C4-2B (cell line): ENCODE results near the gene MYZAP.
A peak's percentile ranks its signal among the peaks of the same experiment; 100 is the strongest.

Experiments
- H3K27ac ChIP-seq: fragments of 450-650 bp; 2 replicates; pipeline ENCODE4 v1.5.1; 2017
- ZFX ChIP-seq: fragments of 450-650 bp; IDR thresholded peaks from 2 replicates; pipeline ENCODE4 v1.6.1; 2017
- TF ChIP-seq, protein P1 (sequence below): fragments of 450-650 bp; conservative IDR thresholded peaks from 2 replicates; pipeline ENCODE4 v1.5.1; 2017; ENCODE audit warnings: mild to moderate bottlenecking

The MYZAP gene, protein sequence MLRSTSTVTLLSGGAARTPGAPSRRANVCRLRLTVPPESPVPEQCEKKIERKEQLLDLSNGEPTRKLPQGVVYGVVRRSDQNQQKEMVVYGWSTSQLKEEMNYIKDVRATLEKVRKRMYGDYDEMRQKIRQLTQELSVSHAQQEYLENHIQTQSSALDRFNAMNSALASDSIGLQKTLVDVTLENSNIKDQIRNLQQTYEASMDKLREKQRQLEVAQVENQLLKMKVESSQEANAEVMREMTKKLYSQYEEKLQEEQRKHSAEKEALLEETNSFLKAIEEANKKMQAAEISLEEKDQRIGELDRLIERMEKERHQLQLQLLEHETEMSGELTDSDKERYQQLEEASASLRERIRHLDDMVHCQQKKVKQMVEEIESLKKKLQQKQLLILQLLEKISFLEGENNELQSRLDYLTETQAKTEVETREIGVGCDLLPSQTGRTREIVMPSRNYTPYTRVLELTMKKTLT

DNA sequence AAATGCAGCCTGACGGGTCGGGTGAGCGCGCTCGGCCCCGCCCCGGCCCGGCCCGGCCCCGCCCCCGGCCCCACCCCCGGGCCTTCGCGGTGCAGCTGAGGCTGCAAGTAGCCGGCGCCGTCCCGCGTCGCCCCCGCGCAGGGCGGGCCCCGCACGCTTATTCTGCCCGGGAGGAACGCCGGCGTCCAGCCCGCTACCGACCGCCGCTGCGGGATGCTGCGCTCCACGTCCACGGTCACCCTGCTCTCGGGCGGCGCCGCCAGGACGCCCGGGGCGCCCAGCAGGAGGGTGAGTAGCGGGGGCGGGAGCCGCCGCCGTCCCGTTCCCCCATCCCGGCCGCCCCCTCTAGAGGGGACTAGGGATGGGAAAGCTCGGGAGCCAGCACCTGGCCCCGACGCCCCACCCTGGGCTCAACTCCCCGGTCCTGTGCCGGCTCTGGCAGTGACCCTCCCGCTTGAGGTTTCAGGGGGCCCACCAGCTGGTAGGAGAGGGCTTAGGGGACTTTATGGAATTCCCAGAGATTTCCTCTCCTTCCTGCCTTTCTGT lies at the start of gene MYZAP:
Gene MYZAP, plus strand, starts transcription at position 83 of the 546 bp plus-strand sequence. Its CDS starts 131 bp downstream, at position 214.
- TF ChIP-seq, protein P1, sequence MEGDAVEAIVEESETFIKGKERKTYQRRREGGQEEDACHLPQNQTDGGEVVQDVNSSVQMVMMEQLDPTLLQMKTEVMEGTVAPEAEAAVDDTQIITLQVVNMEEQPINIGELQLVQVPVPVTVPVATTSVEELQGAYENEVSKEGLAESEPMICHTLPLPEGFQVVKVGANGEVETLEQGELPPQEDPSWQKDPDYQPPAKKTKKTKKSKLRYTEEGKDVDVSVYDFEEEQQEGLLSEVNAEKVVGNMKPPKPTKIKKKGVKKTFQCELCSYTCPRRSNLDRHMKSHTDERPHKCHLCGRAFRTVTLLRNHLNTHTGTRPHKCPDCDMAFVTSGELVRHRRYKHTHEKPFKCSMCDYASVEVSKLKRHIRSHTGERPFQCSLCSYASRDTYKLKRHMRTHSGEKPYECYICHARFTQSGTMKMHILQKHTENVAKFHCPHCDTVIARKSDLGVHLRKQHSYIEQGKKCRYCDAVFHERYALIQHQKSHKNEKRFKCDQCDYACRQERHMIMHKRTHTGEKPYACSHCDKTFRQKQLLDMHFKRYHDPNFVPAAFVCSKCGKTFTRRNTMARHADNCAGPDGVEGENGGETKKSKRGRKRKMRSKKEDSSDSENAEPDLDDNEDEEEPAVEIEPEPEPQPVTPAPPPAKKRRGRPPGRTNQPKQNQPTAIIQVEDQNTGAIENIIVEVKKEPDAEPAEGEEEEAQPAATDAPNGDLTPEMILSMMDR: no peak
- TF ChIP-seq ZFX: no peak
- H3K27ac ChIP-seq: peak within 1 kb of the TSS; percentile 52; the same call in 1 of the 2 replicates

DNA sequence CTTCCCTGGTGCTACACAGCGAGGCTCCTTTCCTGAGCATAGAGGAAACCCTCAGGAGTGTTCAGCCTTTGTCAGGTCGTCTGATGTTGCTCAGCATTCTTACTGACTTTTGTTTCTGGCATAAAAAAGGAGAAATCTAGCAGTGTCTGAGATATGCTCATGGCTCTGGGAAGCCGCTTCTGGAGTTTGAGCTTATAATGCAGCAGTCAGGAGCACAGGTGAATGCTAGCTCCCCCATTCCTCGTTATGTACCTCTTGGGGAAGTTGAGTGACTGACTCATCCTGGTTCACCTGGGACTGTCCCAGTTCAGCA lies 49.2 kb upstream of the MYZAP start:
- H3K27ac ChIP-seq: no peak overlapping the region
- no peak for TF ChIP-seq ZFX
- TF ChIP-seq, protein P1: peak; percentile 64; the same call in 1 of the 2 replicates

- H3K27ac ChIP-seq: no peak overlapping the region
- no peak for TF ChIP-seq ZFX
- TF ChIP-seq, protein P1: no peak
Measured at GRCh38 chr15:57544848-57545480, 46.7 kb upstream of the MYZAP start.

DNA sequence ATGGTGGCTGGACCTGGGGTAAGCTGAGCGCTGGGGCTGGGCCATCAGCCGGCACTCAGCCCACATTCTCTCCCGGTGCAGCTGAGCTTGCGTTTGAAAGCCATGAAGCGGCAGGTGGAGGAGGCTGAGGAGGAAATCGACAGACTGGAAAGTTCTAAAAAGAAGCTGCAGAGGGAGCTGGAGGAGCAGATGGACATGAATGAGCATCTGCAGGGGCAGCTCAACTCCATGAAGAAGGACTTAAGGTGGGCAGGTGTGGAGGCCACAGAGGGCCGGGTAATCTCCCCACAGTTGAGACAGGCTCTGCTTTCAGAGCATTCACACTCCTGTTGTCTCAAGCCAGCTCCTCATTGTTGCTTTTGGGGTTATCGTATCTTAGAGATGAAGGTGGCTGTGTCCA lies 45.7 kb upstream of the MYZAP start:
- TF ChIP-seq, protein P1: no peak
- TF ChIP-seq ZFX: no peak
- no peak overlapping the region for H3K27ac ChIP-seq

DNA sequence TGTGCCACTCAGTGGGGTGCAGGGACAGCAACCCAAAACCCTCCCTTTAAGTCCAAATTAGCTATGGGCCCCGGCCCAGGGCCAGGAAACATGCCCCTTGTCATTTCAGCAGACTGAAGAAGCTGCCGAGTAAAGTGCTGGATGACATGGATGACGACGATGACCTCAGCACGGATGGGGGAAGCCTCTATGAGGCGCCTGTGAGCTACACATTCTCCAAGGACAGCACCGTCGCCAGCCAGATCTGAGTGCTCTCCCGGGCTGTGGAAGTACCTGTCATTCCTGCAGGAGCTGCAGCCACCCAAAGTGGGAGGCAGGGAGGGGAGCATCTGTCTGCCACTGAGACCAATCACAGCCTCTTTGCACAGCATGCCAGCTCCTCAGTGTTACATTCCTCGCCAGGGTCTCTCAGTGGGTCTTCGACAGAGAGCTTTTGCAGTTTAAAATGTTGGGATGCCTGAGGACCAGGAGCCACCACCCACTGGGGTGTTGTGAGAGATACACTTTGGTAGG lies 44.4 kb upstream of the MYZAP start:
- TF ChIP-seq, protein P1: no peak
- TF ChIP-seq ZFX: no peak
- H3K27ac ChIP-seq: no peak overlapping the region

GRCh38 chr15:57548351-57548750 lies 43.4 kb upstream of the MYZAP start:
- TF ChIP-seq, protein P1: no peak
- peak overlapping the region; percentile 40 for H3K27ac ChIP-seq

- peak overlapping the region; percentile 40 for H3K27ac ChIP-seq
- TF ChIP-seq ZFX: no peak
- TF ChIP-seq, protein P1: no peak
Measured at GRCh38 chr15:57548835-57549234, 42.9 kb upstream of the MYZAP start.
